OCI-LY7 (cell line): ENCODE measurements around the gene GPANK1. TPM values are rescaled to one million over a fixed set of nuclear protein-coding genes. Genes with fewer than 3 reads are reported as not detected.
A peak's percentile ranks its signal among the peaks of the same experiment; 100 is the strongest.

Experiments used
- BruUV-seq: library from RNA; stranded (reverse); fragments of 400-500 nt; replicated peaks from 2 replicates; lab custom pipeline; 2021; lab: Mats Ljungman, UMichigan
- CTCF ChIA-PET: fragments of 300-600 bp; sonication (Branson Sonifier 250); formaldehyde crosslinking; loops from one replicate; lab custom pipeline; 2022; ENCODE audit warnings: antibody characterized with exemption; ENCODE audit not compliant: unreplicated experiment; lab: Charles Lee
- POLR2A ChIA-PET: fragments of 300-600 bp; sonication (Branson Sonifier 250); formaldehyde crosslinking; loops from one replicate; lab custom pipeline; 2022; ENCODE audit warnings: antibody characterized with exemption; lab: Charles Lee
- DNase-seq: peaks from one replicate; pipeline ENCODE4 v3.0.0-alpha.2; 2015; ENCODE audit warnings: low spot score
- H2AFZ ChIP-seq: fragments of 200-600 bp; sonication (generic), shearing (Covaris generic); 2 replicates; pipeline ENCODE4 v1.6.1; 2014; ENCODE audit warnings: mild to moderate bottlenecking, antibody characterized with exemption, low read length, moderate library complexity
- H3K27ac ChIP-seq: fragments of 200-600 bp; sonication (generic); 2 replicates; pipeline ENCODE4 v1.5.1; 2014; ENCODE audit warnings: mixed run types, low read depth, mild to moderate bottlenecking, moderate library complexity, low read length, inconsistent platforms; ENCODE audit not compliant: poor library complexity, severe bottlenecking
- H3K36me3 ChIP-seq: fragments of 200-600 bp; sonication (generic); 2 replicates; pipeline ENCODE4 v1.6.1; 2014; ENCODE audit warnings: mild to moderate bottlenecking, antibody characterized with exemption, low read length, moderate library complexity, mixed read lengths; ENCODE audit not compliant: insufficient read depth
- H3K4me1 ChIP-seq: fragments of 200-600 bp; sonication (generic); 2 replicates; pipeline ENCODE4 v1.5.1; 2014; ENCODE audit warnings: mild to moderate bottlenecking, low read length; ENCODE audit not compliant: insufficient read depth, poor library complexity, severe bottlenecking
- H3K4me2 ChIP-seq: fragments of 200-600 bp; sonication (generic); 2 replicates; pipeline ENCODE4 v1.6.1; 2014; ENCODE audit warnings: mild to moderate bottlenecking, low read length
- H3K4me3 ChIP-seq: fragments of 200-600 bp; sonication (generic); 2 replicates; pipeline ENCODE4 v1.5.1; 2014; ENCODE audit warnings: mild to moderate bottlenecking, low read depth, low read length; ENCODE audit not compliant: poor library complexity, severe bottlenecking
- H3K79me2 ChIP-seq: fragments of 200-600 bp; sonication (generic); 2 replicates; pipeline ENCODE4 v1.6.1; 2016; ENCODE audit warnings: low read depth, mild to moderate bottlenecking, low read length, moderate library complexity, mixed read lengths; ENCODE audit not compliant: insufficient read depth
- H3K9me2 ChIP-seq: fragments of 200-600 bp; sonication (generic); 2 replicates; pipeline ENCODE4 v1.6.1; 2016; ENCODE audit warnings: mild to moderate bottlenecking, low read length, mixed read lengths; ENCODE audit not compliant: insufficient read depth
- H3K9me3 ChIP-seq: fragments of 200-600 bp; sonication (generic); 2 replicates; pipeline ENCODE4 v1.6.1; 2014; ENCODE audit warnings: mild to moderate bottlenecking, mixed run types, low read length, mixed read lengths
- H4K20me1 ChIP-seq: fragments of 200-600 bp; sonication (generic); 2 replicates; pipeline ENCODE4 v1.6.1; 2014; ENCODE audit warnings: mild to moderate bottlenecking, antibody characterized with exemption, low read length, moderate library complexity, mixed read lengths; ENCODE audit not compliant: insufficient read depth
- CTCF ChIP-seq: fragments of 200-600 bp; sonication (generic); conservative IDR thresholded peaks from 2 replicates; pipeline ENCODE4 v1.5.1; 2014; ENCODE audit warnings: mild to moderate bottlenecking, antibody characterized with exemption, low read length, moderate library complexity, mixed read lengths
- EZH2phosphoT487 ChIP-seq: fragments of 200-600 bp; sonication (generic); IDR thresholded peaks from 2 replicates; pipeline ENCODE4 v1.6.1; 2018; ENCODE audit warnings: low read depth, borderline replicate concordance, mild to moderate bottlenecking, mixed run types, antibody characterized with exemption, low read length, moderate library complexity, mixed read lengths
- intact Hi-C: fragments of 100-400 bp; cut with micrococcal nuclease; formaldehyde crosslinking; loops from one replicate; pipeline ENCODE4 v1.10.0; 2022; ENCODE audit not compliant: unreplicated experiment
- total RNA-seq, 2 experiments: library from RNA; depleted of rRNA in 1 of 2; stranded (reverse); fragments of >200 nt in 1 of 2; shearing (Covaris generic) in 1 of 2; gene quantifications; 2 replicates each; pipeline ENCODE4 v1.2.3, GENCODE V29; 2014 to 2022

GPANK1 gene
- total RNA-seq, 2 experiments from 2014 or later: 34.3 to 40.7 TPM

- peaks cover 54% of the 10 kb centered on the region for H3K79me2 ChIP-seq
- CTCF ChIA-PET: no interaction called here
- no TSS peak for BruUV-seq
- no peaks in the 10 kb centered on the region for H3K9me2 ChIP-seq
- POLR2A ChIA-PET: interaction anchor here (0.7 to 0.9 kb wide), 2 partner anchors 13 to 37 kb away, joined by 3 read pairs; partner anchors contain the start of gene ABHD16A
- no peak overlapping the region for H2AFZ ChIP-seq
- H3K4me3 ChIP-seq: peak overlapping the region; percentile 99
- peak overlapping the region; percentile 90 for H3K27ac ChIP-seq
- H3K9me3 ChIP-seq: no peaks in the 10 kb centered on the region
- H3K4me2 ChIP-seq: peak overlapping the region; percentile 90
- TF ChIP-seq EZH2phosphoT487 (no peak), CTCF (no peak)
- H3K4me1 ChIP-seq: peaks cover 36% of the 10 kb centered on the region
- 0 out of 2 replicates have a peak, but pooled peaks cover 3% of the 10 kb centered on the region for H4K20me1 ChIP-seq
- DNase-seq: no peak
- intact Hi-C loops: no loop called here
- H3K36me3 ChIP-seq: peaks cover 76% of the 10 kb centered on the region
Measured at GRCh38 chr6:31666337-31666965, 1.7 kb upstream of the GPANK1 start.

DNA sequence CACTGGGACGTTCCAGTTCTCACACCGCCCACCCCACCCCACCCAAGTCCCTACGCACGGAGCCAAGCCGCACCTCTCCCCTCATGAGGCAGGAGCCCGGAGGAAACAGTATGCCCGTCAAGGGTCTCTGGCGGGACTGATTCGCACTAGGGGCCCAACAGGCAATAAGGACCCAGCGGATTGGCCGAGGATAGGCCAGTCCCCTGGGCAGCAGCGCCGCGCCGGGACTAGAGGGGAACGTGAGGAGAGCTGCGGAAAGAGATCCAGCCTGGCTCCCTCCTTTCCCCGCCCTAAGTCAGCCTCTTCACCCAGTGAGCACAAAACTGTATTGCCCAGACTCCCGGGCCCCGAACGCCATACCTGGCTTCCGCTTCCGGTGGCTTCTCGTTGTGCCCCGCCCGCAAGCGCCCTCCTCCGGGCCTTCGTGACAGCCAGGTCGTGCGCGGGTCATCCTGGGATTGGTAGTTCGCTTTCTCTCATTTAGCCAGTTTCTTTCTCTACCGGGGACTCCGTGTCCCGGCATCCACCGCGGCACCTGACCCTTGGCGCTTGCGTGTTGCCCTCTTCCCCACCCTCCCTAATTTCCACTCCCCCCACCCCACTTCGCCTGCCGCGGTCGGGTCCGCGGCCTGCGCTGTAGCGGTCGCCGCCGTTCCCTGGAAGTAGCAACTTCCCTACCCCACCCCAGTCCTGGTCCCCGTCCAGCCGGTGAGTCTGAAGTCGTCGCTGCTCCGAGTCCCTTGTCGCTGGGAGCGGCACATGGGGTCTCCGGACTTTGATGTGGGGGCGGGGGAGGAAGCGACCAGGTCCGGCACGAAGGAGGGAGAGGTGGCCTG lies 922 bp upstream of the GPANK1 start, which contains the start of gene CSNK2B:
CSNK2B (plus strand) TSS at position 580 of the 836 bp plus-strand sequence. CDS start 752 bp downstream, outside the sequence.
- intact Hi-C loops: loop anchor here (1.0 to 2.0 kb wide), 7 partner anchors 13 to 169 kb away; partner anchors contain the start of genes ABHD16A, ATP6V1G2, BAG6 and PRRC2A
- Histone ChIP-seq H3K36me3 (peaks cover 75% of the 10 kb centered on the region), H3K9me2 (no peaks in the 10 kb centered on the region), H2AFZ (no peak within 1 kb of the TSS; the same call in 1 of the 2 replicates), H3K4me2 (peak within 1 kb of the TSS; percentile 97), H3K79me2 (peaks cover 58% of the 10 kb centered on the region), H3K4me3 (peak within 1 kb of the TSS; percentile 99), H3K9me3 (no peaks in the 10 kb centered on the region), H3K4me1 (peaks cover 43% of the 10 kb centered on the region), H3K27ac (peak within 1 kb of the TSS; percentile 90), H4K20me1 (0 out of 2 replicates have a peak, but pooled peaks cover 3% of the 10 kb centered on the region)
- DNase-seq: peak; percentile 98
- ChIA-PET POLR2A (interaction anchor here (0.5 to 1.6 kb wide), 4 partner anchors 10 to 527 kb away, joined by 3 to 5 read pairs (median 4); partner anchors contain the start of genes APOM and NEU1), CTCF (interaction anchor here (0.6 kb wide), 1 partner anchor 29 kb away, joined by 3 read pairs; no protein-coding TSS in a partner anchor)
- TF ChIP-seq CTCF: no peak
- no peak for TF ChIP-seq EZH2phosphoT487
- BruUV-seq: no TSS peak
